Measurements from ENCODE around the gene SLC5A8. TPM values are rescaled to one million over a fixed set of nuclear protein-coding genes. Genes with fewer than 3 reads are reported as not detected.

The SLC5A8 gene
- total and polyA plus RNA-seq, 9 of the 15 experiments (the other 6 are each of a cell fraction or from before 2014, with no cell fraction given) = not detected

- no peak for TF ChIP-seq ZNF224 (CRISPR knock-in tag; IDR thresholded peaks at IDR 0.05)
- TF ChIP-seq RAD21 (CRISPR knock-in tag; conservative IDR thresholded peaks at IDR 0.05 in 1 of 2, IDR thresholded peaks at IDR 0.05 in 1 of 2) = no peak
- TF ChIP-seq ZNF830 (CRISPR knock-in tag; IDR thresholded peaks at IDR 0.05) = no peak
- no peak for TF ChIP-seq CHD4 (IDR thresholded peaks at IDR 0.05; ENCODE audit: insufficient read depth, insufficient replicate concordance, low read depth, low read length, poor library complexity, severe bottlenecking)
Observed at GRCh38 chr12:101110866-101111265, 99.2 kb downstream of the SLC5A8 start (continued).

GRCh38 chr12:101108130-101108529, 101.9 kb downstream of the SLC5A8 start:
- Histone ChIP-seq H3K36me3 (ENCODE audit: control insufficient read depth, insufficient read depth, low read length) (no peaks in the 10 kb centered on the region), H3K9me1 (ENCODE audit: control insufficient read depth, insufficient read depth, low read length) (no peaks in the 10 kb centered on the region), H3K4me1 (replicated peaks in 1 of 2; ENCODE audit: control insufficient read depth in 2 of 2, insufficient read depth in 2 of 2, low read length in 2 of 2) (no peaks in the 10 kb centered on the region), H3K27me3 (ENCODE audit: control insufficient read depth in 2 of 2, insufficient read depth in 2 of 2, low read length in 2 of 2) (no peaks in the 10 kb centered on the region), H3K27ac (ENCODE audit: extremely low read depth, low read depth, low read length) (no peak overlapping the region), H4K20me1 (replicated peaks; ENCODE audit: control insufficient read depth, insufficient read depth, low read length) (no peaks in the 10 kb centered on the region), H3K79me2 (ENCODE audit: control insufficient read depth, insufficient read depth, low read length) (no peaks in the 10 kb centered on the region), H3K9ac (ENCODE audit: insufficient read depth in 1 of 2, low read depth in 2 of 2, low read length in 2 of 2) (no peak overlapping the region), H3K4me3 (no peak overlapping the region), H3K4me2 (ENCODE audit: insufficient read depth, low read length) (no peak overlapping the region), H3K9me3 (replicated peaks; ENCODE audit: control insufficient read depth, insufficient read depth, low read depth, low read length) (no peaks in the 10 kb centered on the region), H2AFZ (ENCODE audit: low read depth, low read length) (no peak overlapping the region)
- ChIA-PET CTCF (ENCODE audit: low intra/inter-chr PET ratio) (no interaction called here), POLR2A (no interaction called here)
- TF ChIP-seq NR2F6 (CRISPR knock-in tag; IDR thresholded peaks at IDR 0.05) = no peak
- no peak for TF ChIP-seq NR1H2 (CRISPR knock-in tag; IDR thresholded peaks at IDR 0.05)
- TF ChIP-seq RAD21 (CRISPR knock-in tag; conservative IDR thresholded peaks at IDR 0.05 in 1 of 2, IDR thresholded peaks at IDR 0.05 in 1 of 2) = peak in 1 of 2 experiments; percentile 14; a peak in 1 of 4 replicates
- TF ChIP-seq FOXK1 (CRISPR knock-in tag; IDR thresholded peaks at IDR 0.05; ENCODE audit: borderline replicate concordance) = no peak
- TF ChIP-seq GATA2 (CRISPR knock-in tag; IDR thresholded peaks at IDR 0.05) = no peak
- no peak for TF ChIP-seq ZKSCAN1 (IDR thresholded peaks at IDR 0.05; ENCODE audit: low read depth, low read length)
- no peak for TF ChIP-seq SRSF3 (IDR thresholded peaks at IDR 0.05; ENCODE audit: insufficient read depth, low read length)
- TF ChIP-seq CTCF (IDR thresholded peaks at IDR 0.05 in 2 of 3, conservative IDR thresholded peaks at IDR 0.05 in 1 of 3; ENCODE audit: insufficient read depth in 2 of 3, low read depth in 1 of 3, low read length in 3 of 3) = peak in 2 of 3 experiments; percentile 5 to 17; a peak in 1 of 6 replicates
- 0% methylated on average over 5 of the region's 5 CpGs for whole genome bisulfite sequencing (ENCODE audit: insufficient coverage, low coverage, missing lambda C conversion rate)
- ATAC-seq (peak; percentile 63; the same call in 2 of the 3 replicates), DNase-seq (ENCODE audit: extremely low read depth in 1 of 4, low spot score in 3 of 4) (peak in 1 of 4 experiments; percentile 10), FAIRE-seq (no peak)
- in situ Hi-C loops (cut with MboI) (no loop called here), intact Hi-C loops (cut with micrococcal nuclease) (no loop called here)
- no TSS peak for BruUV-seq (replicated peaks)
